K562 (cell line): ENCODE data around the gene METTL2B. TPM values are rescaled to one million over a fixed set of nuclear protein-coding genes. Genes with fewer than 3 reads are reported as not detected.

Experiments used
- BRCA1 ChIP-seq, 2 experiments: fragments of 450-650 bp in 1 of 2; sonication (generic) in 1 of 2; formaldehyde crosslinking in 1 of 2; IDR thresholded peaks; 2 replicates each; pipeline versions ENCODE4 v1.5.0 to v1.6.1; 2017 to 2020; ENCODE audit warnings: mild to moderate bottlenecking in 1 of 2, missing genetic modification reagents in 1 of 2
- BRF1 ChIP-seq: IDR thresholded peaks from 3 replicates; pipeline ENCODE4 v1.6.1; 2011; ENCODE audit warnings: borderline replicate concordance, mild to moderate bottlenecking; ENCODE audit not compliant: insufficient read length; ENCODE audit errors: extremely low read depth
- E2F3 ChIP-seq: fragments of 250-450 bp; sonication (Bioruptor Pico); IDR thresholded peaks from 2 replicates; pipeline ENCODE4 v1.4.0; 2020; ENCODE audit warnings: mild to moderate bottlenecking
- ETV6 ChIP-seq, 3 experiments: fragments of 150-350 bp in 1 of 3; sonication (generic) in 1 of 3; formaldehyde crosslinking in 1 of 3; IDR thresholded peaks; 2 replicates each; pipeline versions ENCODE4 v1.6.1 to v1.8.0; 2014 to 2022; ENCODE audit warnings: borderline replicate concordance in 2 of 3, low read depth in 2 of 3, antibody characterized with exemption in 1 of 3, low read length in 1 of 3, mild to moderate bottlenecking in 1 of 3, missing genetic modification reagents in 1 of 3
- FOXK1 ChIP-seq: sonication (generic); formaldehyde crosslinking; IDR thresholded peaks from 2 replicates; pipeline ENCODE4 v1.8.0; 2022; ENCODE audit warnings: missing genetic modification reagents, mild to moderate bottlenecking, borderline replicate concordance
- HNRNPH1 ChIP-seq: fragments of 200-400 bp; formaldehyde crosslinking; optimal IDR thresholded peaks from 2 replicates; pipeline ENCODE3; 2017; ENCODE audit warnings: low read depth, mild to moderate bottlenecking, low read length, moderate library complexity
- MBD2 ChIP-seq: sonication (generic); IDR thresholded peaks from 2 replicates; pipeline ENCODE4 v1.6.1; 2016; ENCODE audit warnings: low read depth, borderline replicate concordance
- MLX ChIP-seq, 2 experiments: fragments of 450-650 bp in 1 of 2; sonication (generic) in 1 of 2; formaldehyde crosslinking; conservative IDR thresholded peaks; 2 replicates each; pipeline versions ENCODE4 v1.4.0 to v1.8.1; 2020 to 2022; ENCODE audit warnings: mild to moderate bottlenecking in 1 of 2, missing genetic modification reagents in 1 of 2
- TCF3 ChIP-seq: sonication (generic); formaldehyde crosslinking; IDR thresholded peaks from 2 replicates; pipeline ENCODE4 v1.4.0; 2020; ENCODE audit warnings: mild to moderate bottlenecking, missing genetic modification reagents
- TCF7 ChIP-seq: sonication (generic); IDR thresholded peaks from 2 replicates; pipeline ENCODE4 v1.6.1; 2016; ENCODE audit warnings: antibody characterized with exemption, borderline replicate concordance
- ZBTB1 ChIP-seq: sonication (generic); formaldehyde crosslinking; IDR thresholded peaks from 2 replicates; pipeline ENCODE4 v1.8.1; 2023; ENCODE audit warnings: missing genetic modification reagents, low read depth, mild to moderate bottlenecking, borderline replicate concordance
- ZNF121 ChIP-seq: sonication (generic); formaldehyde crosslinking; conservative IDR thresholded peaks from 2 replicates; pipeline ENCODE4 v1.8.0; 2022; ENCODE audit warnings: missing genetic modification reagents
- ZNF197 ChIP-seq: fragments of 200-800 bp; sonication (Bioruptor generic); IDR thresholded peaks from 2 replicates; pipeline ENCODE4 v1.6.1; 2016; ENCODE audit warnings: low read depth, missing genetic modification characterization, missing compliant biosample characterization
- ZNF212 ChIP-seq: fragments of 450-650 bp; formaldehyde crosslinking; IDR thresholded peaks from 2 replicates; pipeline ENCODE4 v1.4.0; 2020; ENCODE audit warnings: mild to moderate bottlenecking
- ZNF282 ChIP-seq: sonication (generic); formaldehyde crosslinking; IDR thresholded peaks from 2 replicates; pipeline ENCODE4 v1.8.1; 2023; ENCODE audit warnings: missing genetic modification reagents
- ZNF431 ChIP-seq: sonication (generic); formaldehyde crosslinking; IDR thresholded peaks from 2 replicates; pipeline ENCODE4 v1.8.0; 2022; ENCODE audit warnings: mild to moderate bottlenecking, missing genetic modification reagents
- ZNF512 ChIP-seq: IDR thresholded peaks from 2 replicates; pipeline ENCODE4 v1.6.1; 2016; ENCODE audit warnings: missing genetic modification characterization, missing compliant biosample characterization
- ZNF518B ChIP-seq: fragments of 250-450 bp; sonication (Bioruptor Pico); IDR thresholded peaks from 2 replicates; pipeline ENCODE4 v1.5.0; 2021; ENCODE audit warnings: mild to moderate bottlenecking, moderate library complexity
- polyA plus RNA-seq, 8 experiments: library from polyadenylated mRNA; depleted of rRNA in 4 of 8; stranded (reverse) in 5 of 8; unstranded in 3 of 8; fragments of >200 nt; fragmentation: Nextera tagmentation in 2 of 8; fragmentation: Illumina TruSeq in 1 of 8; extraction: Ambion mirVana in 2 of 8; extraction: Trizol in 1 of 8; gene quantifications; 2 replicates each; pipeline versions ENCODE4 v1.2.1 to v1.2.3, GENCODE V29; 2011 to 2014; ENCODE audit warnings: inconsistent platforms in 1 of 8, missing spikeins in 1 of 8
- total RNA-seq, 7 experiments: library from RNA; depleted of rRNA in 6 of 7; stranded (reverse); fragments of >200 nt in 6 of 7; fragmentation: Illumina TruSeq in 2 of 7; extraction: Trizol in 2 of 7; gene quantifications; 2 replicates each; pipeline versions ENCODE4 v1.2.1 to v1.2.3, GENCODE V29; 2011 to 2021; ENCODE audit warnings: low replicate concordance in 1 of 7
- TF ChIP-seq, protein P1 (sequence below), 2 experiments: IDR thresholded peaks; 2 replicates each; pipeline ENCODE4 v1.6.1; 2011; ENCODE audit warnings: borderline replicate concordance in 1 of 2, control low read depth in 1 of 2, low read depth in 1 of 2, low read length in 1 of 2, mild to moderate bottlenecking in 1 of 2, mixed read lengths in 1 of 2, moderate library complexity in 1 of 2; ENCODE audit not compliant: insufficient read depth in 1 of 2, insufficient read length in 1 of 2, poor library complexity in 1 of 2, severe bottlenecking in 1 of 2; ENCODE audit errors: extremely low read depth in 1 of 2

Gene METTL2B
- total and polyA plus RNA-seq, 9 of the 15 experiments (the other 6 are each of a cell fraction or from before 2014, with no cell fraction given) = 35.9 to 95.7 (median 79.2) TPM

- TF ChIP-seq ZNF518B (no peak), ZNF512 (tag) (no peak), ZNF431 (CRISPR knock-in tag) (peak; percentile 58; the same call in 1 of the 2 replicates), MLX (CRISPR knock-in tag; conservative IDR thresholded peaks at IDR 0.05) (no peak), HNRNPH1 (no peak), FOXK1 (CRISPR knock-in tag) (peak; percentile 82; the same call in 1 of the 2 replicates), ZNF121 (CRISPR knock-in tag) (no peak), ETV6 (IDR thresholded peaks at IDR 0.05; ENCODE audit: borderline replicate concordance in 1 of 2, low read depth in 2 of 2, low read length in 1 of 2) (no peak), ETV6 (CRISPR knock-in tag; IDR thresholded peaks at IDR 0.05; ENCODE audit: borderline replicate concordance) (no peak), BRCA1 (IDR thresholded peaks at IDR 0.05) (no peak), BRCA1 (CRISPR knock-in tag; IDR thresholded peaks at IDR 0.05) (no peak), ZNF197 (CRISPR knock-in tag) (no peak), ZNF282 (CRISPR knock-in tag) (no peak), MBD2 (peak; percentile 51), ZNF212 (CRISPR knock-in tag) (no peak), ZBTB1 (no peak; the same call in 1 of the 2 replicates), E2F3 (peak; percentile 79; the same call in 1 of the 2 replicates), BRF1 (no peak), TCF3 (no peak), TCF7 (no peak)
- TF ChIP-seq, protein P1, sequence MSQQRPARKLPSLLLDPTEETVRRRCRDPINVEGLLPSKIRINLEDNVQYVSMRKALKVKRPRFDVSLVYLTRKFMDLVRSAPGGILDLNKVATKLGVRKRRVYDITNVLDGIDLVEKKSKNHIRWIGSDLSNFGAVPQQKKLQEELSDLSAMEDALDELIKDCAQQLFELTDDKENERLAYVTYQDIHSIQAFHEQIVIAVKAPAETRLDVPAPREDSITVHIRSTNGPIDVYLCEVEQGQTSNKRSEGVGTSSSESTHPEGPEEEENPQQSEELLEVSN (IDR thresholded peaks at IDR 0.05; ENCODE audit: borderline replicate concordance in 1 of 2, extremely low read depth in 1 of 2, insufficient read depth in 1 of 2, insufficient read length in 1 of 2, low read depth in 1 of 2, low read length in 1 of 2, poor library complexity in 1 of 2, severe bottlenecking in 1 of 2) = peak; percentile 86 to 89
Measured at GRCh38 chr7:128455543-128456254, 20.8 kb upstream of the METTL2B start, which contains the start of gene HILPDA (continued).
